Ascending aorta (tissue), 2 donors: Measurements from ENCODE around the gene RNASE12. TPM values are rescaled to one million over a fixed set of nuclear protein-coding genes. Genes with fewer than 3 reads are reported as not detected.

Experiments used
- DNase-seq, 2 donors: peaks; one replicate each; pipeline ENCODE4 v3.0.0-alpha.2; 2019; ENCODE audit warnings: low spot score in 2 of 2
- H3K27ac ChIP-seq, 2 donors: fragments of 200-600 bp; sonication (generic); one replicate each; pipeline ENCODE4 v1.5.1; 2016 to 2017; ENCODE audit warnings: mild to moderate bottlenecking in 1 of 2
- H3K27me3 ChIP-seq: fragments of 200-600 bp; sonication (generic); one replicate; pipeline ENCODE4 v1.5.1; 2017
- H3K36me3 ChIP-seq, 2 donors: fragments of 200-600 bp; sonication (generic); one replicate each; pipeline ENCODE4 v1.5.1; 2016
- H3K4me1 ChIP-seq, 2 donors: fragments of 200-600 bp; sonication (generic); one replicate each; pipeline ENCODE4 v1.5.1; 2016 to 2017; ENCODE audit warnings: mild to moderate bottlenecking in 1 of 2
- H3K4me3 ChIP-seq, 2 donors: fragments of 200-600 bp; sonication (generic); one replicate each; pipeline ENCODE4 v1.5.1; 2016 to 2017; ENCODE audit warnings: mild to moderate bottlenecking in 1 of 2
- H3K9me3 ChIP-seq, 2 donors: fragments of 200-600 bp; sonication (generic); one replicate each; pipeline ENCODE4 v1.5.1; 2016
- intact Hi-C: fragments of 100-400 bp; cut with DNase I; formaldehyde crosslinking; loops from one replicate; pipeline ENCODE4 v1.15.1; 2023
- total RNA-seq: library from RNA; depleted of rRNA; stranded (reverse); fragments of >200 nt; gene quantifications from one replicate; pipeline ENCODE4 v1.1.0, GENCODE V29; 2016
- TF ChIP-seq, protein P1 (sequence below), 3 experiments: fragments of 200-600 bp in 2 of 3; fragments of 450-650 bp in 1 of 3; sonication (generic) in 2 of 3; IDR thresholded peaks; one replicate each; pipeline ENCODE4 v1.5.1; 2016 to 2019; ENCODE audit warnings: antibody characterized with exemption in 3 of 3, mild to moderate bottlenecking in 1 of 3, moderate library complexity in 1 of 3

The RNASE12 gene
- total RNA-seq, result not detected

- Histone ChIP-seq H3K36me3 (no peaks in the 10 kb centered on the region), H3K27ac (no peak within 1 kb of the TSS), H3K4me1 (no peaks in the 10 kb centered on the region), H3K27me3 (no peaks in the 10 kb centered on the region), H3K4me3 (no peak within 1 kb of the TSS), H3K9me3 (no peaks in the 10 kb centered on the region)
- intact Hi-C loops, result no loop called here
- TF ChIP-seq, protein P1, sequence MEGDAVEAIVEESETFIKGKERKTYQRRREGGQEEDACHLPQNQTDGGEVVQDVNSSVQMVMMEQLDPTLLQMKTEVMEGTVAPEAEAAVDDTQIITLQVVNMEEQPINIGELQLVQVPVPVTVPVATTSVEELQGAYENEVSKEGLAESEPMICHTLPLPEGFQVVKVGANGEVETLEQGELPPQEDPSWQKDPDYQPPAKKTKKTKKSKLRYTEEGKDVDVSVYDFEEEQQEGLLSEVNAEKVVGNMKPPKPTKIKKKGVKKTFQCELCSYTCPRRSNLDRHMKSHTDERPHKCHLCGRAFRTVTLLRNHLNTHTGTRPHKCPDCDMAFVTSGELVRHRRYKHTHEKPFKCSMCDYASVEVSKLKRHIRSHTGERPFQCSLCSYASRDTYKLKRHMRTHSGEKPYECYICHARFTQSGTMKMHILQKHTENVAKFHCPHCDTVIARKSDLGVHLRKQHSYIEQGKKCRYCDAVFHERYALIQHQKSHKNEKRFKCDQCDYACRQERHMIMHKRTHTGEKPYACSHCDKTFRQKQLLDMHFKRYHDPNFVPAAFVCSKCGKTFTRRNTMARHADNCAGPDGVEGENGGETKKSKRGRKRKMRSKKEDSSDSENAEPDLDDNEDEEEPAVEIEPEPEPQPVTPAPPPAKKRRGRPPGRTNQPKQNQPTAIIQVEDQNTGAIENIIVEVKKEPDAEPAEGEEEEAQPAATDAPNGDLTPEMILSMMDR (IDR thresholded peaks at IDR 0.05), result no peak
- DNase-seq, result no peak
Measured at GRCh38 chr14:20591235-20591634, at the start of gene RNASE12. TSS of gene RNASE12 (minus strand) at chr14:20591376. CDS start at chr14:20590723, 653 bp downstream.

GRCh38 chr14:20632831-20633691, 41.9 kb upstream of the RNASE12 start:
- Histone ChIP-seq H3K27ac (peak overlapping the region in 1 of 2 donors; percentile 44), H3K9me3 (no peaks in the 10 kb centered on the region), H3K4me1 (peaks cover 4 to 12% of the 10 kb centered on the region in 2 donors), H3K36me3 (no peaks in the 10 kb centered on the region), H3K27me3 (no peaks in the 10 kb centered on the region), H3K4me3 (peak overlapping the region; percentile 36 to 58)
- DNase-seq, result no peak
- TF ChIP-seq, protein P1 (IDR thresholded peaks at IDR 0.05), result no peak
- intact Hi-C loops, result loop anchor here (1.0 to 5.0 kb wide), 3 partner anchors 20 to 339 kb away; no protein-coding TSS in a partner anchor

- no peaks in the 10 kb centered on the region for H3K9me3 ChIP-seq
- H3K27me3 ChIP-seq, result no peaks in the 10 kb centered on the region
- TF ChIP-seq, protein P1 (IDR thresholded peaks at IDR 0.05), result no peak
- intact Hi-C loops, result loop anchor here (1.0 to 5.0 kb wide), 3 partner anchors 19 to 340 kb away; no protein-coding TSS in a partner anchor
- DNase-seq, result no peak
- H3K27ac ChIP-seq, result no peak overlapping the region
- H3K4me1 ChIP-seq, result peaks cover 4 to 12% of the 10 kb centered on the region in 2 donors
- peak overlapping the region; percentile 36 to 58 for H3K4me3 ChIP-seq
- no peaks in the 10 kb centered on the region for H3K36me3 ChIP-seq
Measured at GRCh38 chr14:20632448-20632830, 41.3 kb upstream of the RNASE12 start.

DNA sequence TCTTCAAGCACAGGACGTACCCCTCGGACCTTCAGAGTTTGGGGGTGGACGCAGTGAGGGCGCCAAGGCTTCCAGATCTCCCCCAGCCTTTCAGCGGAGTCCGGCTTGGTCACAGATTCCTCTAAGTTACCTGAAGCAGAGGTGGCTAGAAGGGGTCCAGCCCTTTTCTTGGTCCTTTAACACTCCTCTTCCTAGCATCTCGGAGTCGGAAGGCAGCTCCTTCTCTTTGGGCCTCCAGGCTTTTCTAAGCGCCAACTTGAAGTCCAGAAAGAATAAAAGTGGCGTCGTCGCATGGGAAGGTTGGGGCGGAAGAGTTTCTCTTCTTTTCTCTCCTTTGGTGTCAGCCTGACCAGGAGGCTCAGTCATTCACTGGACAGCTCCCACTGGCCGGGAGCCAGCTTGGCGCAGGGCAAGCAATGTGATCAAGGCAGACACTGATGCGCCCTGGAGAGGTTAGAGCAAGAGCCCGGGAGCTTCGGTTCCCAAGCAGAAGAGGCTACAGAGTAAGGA, 40.8 kb upstream of the RNASE12 start:
- intact Hi-C loops, result loop anchor here (1.0 to 5.0 kb wide), 3 partner anchors 19 to 340 kb away; no protein-coding TSS in a partner anchor
- peak in 1 of 2 donors; percentile 77 for DNase-seq
- H3K4me3 ChIP-seq, result peak overlapping the region; percentile 36 to 58
- no peaks in the 10 kb centered on the region for H3K27me3 ChIP-seq
- no peaks in the 10 kb centered on the region for H3K9me3 ChIP-seq
- H3K27ac ChIP-seq, result no peak overlapping the region
- no peaks in the 10 kb centered on the region for H3K36me3 ChIP-seq
- H3K4me1 ChIP-seq, result peaks cover 4 to 12% of the 10 kb centered on the region in 2 donors
- TF ChIP-seq, protein P1 (IDR thresholded peaks at IDR 0.05), result no peak

DNA sequence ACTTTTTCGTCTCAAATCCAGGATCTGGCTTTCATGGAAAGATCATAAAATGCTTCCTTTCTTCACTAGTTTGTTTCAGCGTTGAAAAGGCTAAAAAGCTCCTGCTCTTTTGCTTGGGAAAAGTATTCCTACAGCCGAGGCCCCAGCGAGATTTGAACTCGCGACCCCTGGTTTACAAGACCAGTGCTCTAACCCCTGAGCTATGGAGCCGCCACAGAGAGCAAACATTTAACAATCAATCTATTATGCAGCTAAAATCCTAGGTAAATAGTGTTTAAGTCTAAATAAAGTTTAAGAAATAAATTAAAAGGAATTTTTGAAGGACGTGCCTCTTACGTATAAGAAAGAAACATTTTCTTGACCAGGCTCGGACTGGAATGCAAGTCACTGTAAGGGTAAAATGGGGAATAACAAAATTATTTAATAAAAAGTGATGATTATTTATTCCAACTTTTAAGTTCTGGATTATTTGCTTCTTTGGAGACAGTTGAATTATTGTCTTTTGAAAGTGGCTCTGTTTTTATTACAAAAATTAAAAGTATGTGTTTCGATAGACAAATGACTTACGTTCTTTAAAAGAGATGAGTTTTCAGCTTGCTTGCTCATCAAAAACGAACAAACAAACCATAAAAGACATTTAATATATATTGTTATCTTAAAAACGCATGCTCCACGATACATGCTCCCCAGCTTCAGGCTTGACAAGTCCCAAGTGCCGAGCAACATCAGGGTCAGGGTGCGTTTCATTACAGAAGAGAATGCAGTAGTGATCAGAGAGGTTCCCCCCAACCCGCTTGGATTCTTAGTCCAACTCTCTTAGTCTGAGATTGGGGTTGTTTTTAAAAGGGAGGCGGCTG, 40.1 kb upstream of the RNASE12 start:
- no peak for DNase-seq
- H3K27ac ChIP-seq, result peak overlapping the region in 1 of 2 donors; percentile 29
- no peaks in the 10 kb centered on the region for H3K27me3 ChIP-seq
- TF ChIP-seq, protein P1 (IDR thresholded peaks at IDR 0.05), result no peak
- peak overlapping the region; percentile 36 to 58 for H3K4me3 ChIP-seq
- H3K9me3 ChIP-seq, result no peaks in the 10 kb centered on the region
- no peaks in the 10 kb centered on the region for H3K36me3 ChIP-seq
- intact Hi-C loops, result loop anchor here (5.0 kb wide), 1 partner anchor 341 kb away; no protein-coding TSS in a partner anchor
- peaks cover 4 to 12% of the 10 kb centered on the region in 2 donors for H3K4me1 ChIP-seq
